Gastrocnemius medialis (tissue), 4 donors: ENCODE results near the gene SLC10A7.

Experiments used
- CTCF ChIP-seq, 5 experiments: fragments of 450-650 bp in 3 of 5; fragments of 200-600 bp in 2 of 5; sonication (generic) in 2 of 5; IDR thresholded peaks in 4 of 5; conservative IDR thresholded peaks in 1 of 5; 1 replicate in 4 of 5; 2 replicates in 1 of 5; pipeline ENCODE4 v1.5.1; 2016 to 2019; ENCODE audit warnings: antibody characterized with exemption in 5 of 5, mild to moderate bottlenecking in 3 of 5, moderate library complexity in 3 of 5
- POLR2A ChIP-seq, 2 donors: fragments of 450-650 bp; IDR thresholded peaks; one replicate each; pipeline ENCODE4 v1.6.1; 2017; ENCODE audit warnings: antibody characterized with exemption in 2 of 2, mild to moderate bottlenecking in 2 of 2, moderate library complexity in 2 of 2

- no peak for TF ChIP-seq CTCF (IDR thresholded peaks at IDR 0.05 in 4 of 5, conservative IDR thresholded peaks at IDR 0.05 in 1 of 5)
- no peak for TF ChIP-seq POLR2A (IDR thresholded peaks at IDR 0.05)
Observed at GRCh38 chr4:146343776-146344175, 178.0 kb downstream of the SLC10A7 start.
